Measurements from ENCODE around the gene SPATA2.

SPATA2 gene

GRCh38 chr20:49894073-49894470 lies 21.3 kb downstream of the SPATA2 start:
- Histone ChIP-seq H3K4me3 (ENCODE audit: low read depth in 1 of 2, low read length in 1 of 2) (no peak overlapping the region), H3K36me3 (peaks cover 2% of the 10 kb centered on the region), H3K4me1 (ENCODE audit: control insufficient read depth in 1 of 2, insufficient read depth in 1 of 2, low read depth in 1 of 2, low read length in 1 of 2) (peaks cover 77 to 88% of the 10 kb centered on the region in 2 experiments), H3K27me3 (no peaks in the 10 kb centered on the region), H3K27ac (peak overlapping the region; percentile 85), H3K9me3 (no peaks in the 10 kb centered on the region)
- TF ChIP-seq, protein P1, sequence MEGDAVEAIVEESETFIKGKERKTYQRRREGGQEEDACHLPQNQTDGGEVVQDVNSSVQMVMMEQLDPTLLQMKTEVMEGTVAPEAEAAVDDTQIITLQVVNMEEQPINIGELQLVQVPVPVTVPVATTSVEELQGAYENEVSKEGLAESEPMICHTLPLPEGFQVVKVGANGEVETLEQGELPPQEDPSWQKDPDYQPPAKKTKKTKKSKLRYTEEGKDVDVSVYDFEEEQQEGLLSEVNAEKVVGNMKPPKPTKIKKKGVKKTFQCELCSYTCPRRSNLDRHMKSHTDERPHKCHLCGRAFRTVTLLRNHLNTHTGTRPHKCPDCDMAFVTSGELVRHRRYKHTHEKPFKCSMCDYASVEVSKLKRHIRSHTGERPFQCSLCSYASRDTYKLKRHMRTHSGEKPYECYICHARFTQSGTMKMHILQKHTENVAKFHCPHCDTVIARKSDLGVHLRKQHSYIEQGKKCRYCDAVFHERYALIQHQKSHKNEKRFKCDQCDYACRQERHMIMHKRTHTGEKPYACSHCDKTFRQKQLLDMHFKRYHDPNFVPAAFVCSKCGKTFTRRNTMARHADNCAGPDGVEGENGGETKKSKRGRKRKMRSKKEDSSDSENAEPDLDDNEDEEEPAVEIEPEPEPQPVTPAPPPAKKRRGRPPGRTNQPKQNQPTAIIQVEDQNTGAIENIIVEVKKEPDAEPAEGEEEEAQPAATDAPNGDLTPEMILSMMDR (IDR thresholded peaks at IDR 0.05): no peak

DNA sequence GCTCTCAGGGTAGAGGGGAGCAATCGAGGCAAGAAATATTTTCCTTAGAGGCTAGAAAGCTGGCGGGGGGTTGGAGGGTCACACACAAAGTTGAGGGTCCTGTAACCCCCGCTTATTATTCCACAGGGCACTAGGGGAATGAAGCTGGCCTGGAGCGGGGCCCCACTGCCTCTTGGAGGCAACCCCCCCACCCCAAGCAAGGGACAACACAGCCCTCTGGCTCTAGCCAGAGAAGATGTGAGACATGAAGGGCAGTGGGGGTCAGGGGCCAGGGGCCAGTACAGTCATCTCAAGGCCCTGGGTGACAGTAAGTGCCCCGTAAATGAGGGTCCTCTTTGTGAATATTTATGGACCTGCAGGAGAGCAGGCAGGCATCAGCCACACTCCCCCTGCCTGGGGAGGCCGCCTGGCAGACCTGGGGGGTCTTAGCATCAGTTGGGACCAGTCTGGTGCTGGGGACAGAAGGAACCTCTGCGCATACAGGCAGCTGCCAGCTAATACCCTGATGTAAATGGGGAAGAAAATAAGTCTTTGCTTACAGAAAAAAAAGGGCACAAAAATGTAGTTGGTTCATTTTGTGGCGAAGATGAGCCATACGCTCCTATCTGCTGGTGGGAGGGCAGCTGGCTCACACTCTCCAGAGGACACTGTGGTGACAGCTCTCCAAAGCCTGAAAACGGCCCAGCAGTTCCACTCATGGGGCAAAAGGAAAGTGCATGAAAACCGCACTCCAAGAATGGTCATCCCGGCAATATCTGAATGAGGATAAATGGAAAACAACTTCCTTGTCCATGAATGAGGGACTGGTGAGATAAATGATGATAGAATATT lies 21.9 kb downstream of the SPATA2 start:
- H3K4me1 ChIP-seq (ENCODE audit: control insufficient read depth in 1 of 2, insufficient read depth in 1 of 2, low read depth in 1 of 2, low read length in 1 of 2): peaks cover 83 to 94% of the 10 kb centered on the region in 2 experiments
- no peaks in the 10 kb centered on the region for H3K9me3 ChIP-seq
- H3K4me3 ChIP-seq (ENCODE audit: low read depth in 1 of 2, low read length in 1 of 2): no peak overlapping the region
- peak overlapping the region; percentile 85 for H3K27ac ChIP-seq
- TF ChIP-seq, protein P1 (IDR thresholded peaks at IDR 0.05): no peak
- no peaks in the 10 kb centered on the region for H3K27me3 ChIP-seq
- peaks cover 8% of the 10 kb centered on the region for H3K36me3 ChIP-seq

GRCh38 chr20:49892817-49893216 lies 22.5 kb downstream of the SPATA2 start:
- Histone ChIP-seq H3K27ac (peak overlapping the region; percentile 85), H3K27me3 (no peaks in the 10 kb centered on the region), H3K9me3 (no peaks in the 10 kb centered on the region), H3K4me1 (ENCODE audit: control insufficient read depth in 1 of 2, insufficient read depth in 1 of 2, low read depth in 1 of 2, low read length in 1 of 2) (peaks cover 88 to 98% of the 10 kb centered on the region in 2 experiments), H3K36me3 (peaks cover 15% of the 10 kb centered on the region), H3K4me3 (ENCODE audit: low read depth in 1 of 2, low read length in 1 of 2) (peak overlapping the region in 1 of 2 experiments; percentile 7)
- TF ChIP-seq, protein P1 (IDR thresholded peaks at IDR 0.05): no peak

DNA sequence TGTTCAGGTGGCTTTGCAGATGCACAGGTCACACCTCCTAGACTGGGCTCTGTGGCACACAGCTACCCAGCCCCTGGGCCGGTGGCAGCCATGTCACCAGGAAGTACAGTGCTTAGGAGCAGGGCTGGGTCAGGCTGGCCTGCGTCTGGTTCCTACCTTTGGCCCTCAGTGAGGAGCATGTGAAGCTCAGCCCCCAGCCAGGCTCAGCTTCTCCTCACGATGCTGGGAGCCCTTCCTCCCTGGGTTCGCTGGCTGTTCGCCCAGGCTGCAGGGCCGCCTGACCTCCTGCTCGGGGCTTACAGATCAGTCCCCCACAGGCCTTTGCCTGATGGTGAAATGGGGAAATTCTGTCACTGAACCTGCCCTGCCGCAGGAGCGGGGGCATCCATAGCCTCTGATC lies 23.1 kb downstream of the SPATA2 start:
- Histone ChIP-seq H3K4me1 (ENCODE audit: control insufficient read depth in 1 of 2, insufficient read depth in 1 of 2, low read depth in 1 of 2, low read length in 1 of 2) (peaks cover 84 to 93% of the 10 kb centered on the region in 2 experiments), H3K4me3 (ENCODE audit: low read depth in 1 of 2, low read length in 1 of 2) (peak overlapping the region in 1 of 2 experiments; percentile 7), H3K9me3 (no peaks in the 10 kb centered on the region), H3K36me3 (peaks cover 20% of the 10 kb centered on the region), H3K27me3 (no peaks in the 10 kb centered on the region), H3K27ac (peak overlapping the region; percentile 85)
- TF ChIP-seq, protein P1 (IDR thresholded peaks at IDR 0.05): no peak

- Histone ChIP-seq H3K27ac (peak overlapping the region; percentile 85), H3K4me1 (ENCODE audit: control insufficient read depth in 1 of 2, insufficient read depth in 1 of 2, low read depth in 1 of 2, low read length in 1 of 2) (peaks cover 77 to 86% of the 10 kb centered on the region in 2 experiments), H3K9me3 (no peaks in the 10 kb centered on the region), H3K36me3 (peaks cover 27% of the 10 kb centered on the region), H3K27me3 (no peaks in the 10 kb centered on the region), H3K4me3 (ENCODE audit: low read depth in 1 of 2, low read length in 1 of 2) (peak overlapping the region in 1 of 2 experiments; percentile 14)
- TF ChIP-seq, protein P1 (IDR thresholded peaks at IDR 0.05): no peak
Observed at GRCh38 chr20:49891476-49892110, 23.7 kb downstream of the SPATA2 start.

Measured in neutrophil (primary cell).